SK-N-SH treated with all-trans-retinoic acid at 6 μM for 48 hours (cell line): ENCODE data around the gene CEMP1.

Source experiments
- ATAC-seq: fragments of 200-7000 bp; cut with Tn5 transposase; 3 replicates; pipeline ENCODE4 v1.9.1; 2020; ENCODE audit warnings: mild to moderate bottlenecking, moderate library complexity
- ARNTL ChIP-seq: fragments of 450-650 bp; formaldehyde crosslinking; IDR thresholded peaks from 2 replicates; pipeline ENCODE4 v1.5.0; 2020; ENCODE audit warnings: low read depth, mild to moderate bottlenecking, moderate library complexity, borderline replicate concordance
- BACH2 ChIP-seq: fragments of 250-450 bp; sonication (Bioruptor Pico); IDR thresholded peaks from 2 replicates; pipeline ENCODE4 v1.9.0; 2021; ENCODE audit warnings: mild to moderate bottlenecking, borderline replicate concordance
- CSDC2 ChIP-seq: fragments of 250-450 bp; sonication (Bioruptor Pico); IDR thresholded peaks from 2 replicates; pipeline ENCODE4 v1.5.0; 2020; ENCODE audit warnings: mild to moderate bottlenecking, moderate library complexity
- ESRRG ChIP-seq: fragments of 250-450 bp; sonication (Bioruptor Pico); IDR thresholded peaks from 2 replicates; pipeline ENCODE4 v1.6.1; 2021; ENCODE audit warnings: mild to moderate bottlenecking
- ISL1 ChIP-seq: fragments of 250-450 bp; sonication (Bioruptor Pico); IDR thresholded peaks from 2 replicates; pipeline ENCODE4 v2.1.2; 2022; ENCODE audit warnings: mild to moderate bottlenecking, moderate library complexity
- PATZ1 ChIP-seq: fragments of 250-450 bp; sonication (Bioruptor Pico); IDR thresholded peaks from 2 replicates; pipeline ENCODE4 v1.8.0; 2020; ENCODE audit warnings: mild to moderate bottlenecking, moderate library complexity, borderline replicate concordance
- PPARA ChIP-seq: fragments of 250-450 bp; sonication (Bioruptor Pico); IDR thresholded peaks from 2 replicates; pipeline ENCODE4 v1.5.0; 2020; ENCODE audit warnings: mild to moderate bottlenecking, borderline replicate concordance
- SNAI2 ChIP-seq: fragments of 250-450 bp; sonication (Bioruptor Pico); IDR thresholded peaks from 2 replicates; pipeline ENCODE4 v1.5.0; 2020; ENCODE audit warnings: mild to moderate bottlenecking, moderate library complexity
- TCF4 ChIP-seq: fragments of 250-450 bp; sonication (Bioruptor Pico); IDR thresholded peaks from 2 replicates; pipeline ENCODE4 v1.8.0; 2021; ENCODE audit warnings: mild to moderate bottlenecking, moderate library complexity, borderline replicate concordance
- TOX ChIP-seq: fragments of 250-450 bp; sonication (Bioruptor Pico); IDR thresholded peaks from 2 replicates; pipeline ENCODE4 v1.8.0; 2021; ENCODE audit warnings: mild to moderate bottlenecking, moderate library complexity, borderline replicate concordance
- TSHZ2 ChIP-seq: fragments of 250-450 bp; sonication (Bioruptor Pico); IDR thresholded peaks from 2 replicates; pipeline ENCODE4 v1.5.0; 2020; ENCODE audit warnings: mild to moderate bottlenecking, moderate library complexity
- ZC3H10 ChIP-seq: fragments of 250-450 bp; sonication (Bioruptor Pico); IDR thresholded peaks from 2 replicates; pipeline ENCODE4 v1.5.1; 2021; ENCODE audit warnings: mild to moderate bottlenecking, moderate library complexity
- ZFP3 ChIP-seq: fragments of 250-450 bp; sonication (Bioruptor Pico); IDR thresholded peaks from 2 replicates; pipeline ENCODE4 v1.5.0; 2020; ENCODE audit warnings: mild to moderate bottlenecking, moderate library complexity
- ZFP30 ChIP-seq: fragments of 450-650 bp; formaldehyde crosslinking; IDR thresholded peaks from 2 replicates; pipeline ENCODE4 v1.5.0; 2022; ENCODE audit warnings: mild to moderate bottlenecking, moderate library complexity
- ZNF565 ChIP-seq: fragments of 450-650 bp; formaldehyde crosslinking; conservative IDR thresholded peaks from 2 replicates; pipeline ENCODE4 v1.5.0; 2020; ENCODE audit warnings: low read depth, mild to moderate bottlenecking, moderate library complexity
- ZNF70 ChIP-seq: fragments of 450-650 bp; formaldehyde crosslinking; IDR thresholded peaks from 2 replicates; pipeline ENCODE4 v1.5.0; 2020; ENCODE audit warnings: mild to moderate bottlenecking, moderate library complexity
- TF ChIP-seq, protein P1 (sequence below): fragments of 250-450 bp; sonication (Bioruptor Pico); IDR thresholded peaks from 2 replicates; pipeline ENCODE4 v1.5.1; 2020; ENCODE audit warnings: low read depth, mild to moderate bottlenecking, moderate library complexity
- TF ChIP-seq, protein P2 (sequence below): fragments of 250-450 bp; sonication (Bioruptor Pico); IDR thresholded peaks from 2 replicates; pipeline ENCODE4 v1.8.0; 2021; ENCODE audit warnings: low read depth, mild to moderate bottlenecking, moderate library complexity, borderline replicate concordance

CEMP1 gene

DNA sequence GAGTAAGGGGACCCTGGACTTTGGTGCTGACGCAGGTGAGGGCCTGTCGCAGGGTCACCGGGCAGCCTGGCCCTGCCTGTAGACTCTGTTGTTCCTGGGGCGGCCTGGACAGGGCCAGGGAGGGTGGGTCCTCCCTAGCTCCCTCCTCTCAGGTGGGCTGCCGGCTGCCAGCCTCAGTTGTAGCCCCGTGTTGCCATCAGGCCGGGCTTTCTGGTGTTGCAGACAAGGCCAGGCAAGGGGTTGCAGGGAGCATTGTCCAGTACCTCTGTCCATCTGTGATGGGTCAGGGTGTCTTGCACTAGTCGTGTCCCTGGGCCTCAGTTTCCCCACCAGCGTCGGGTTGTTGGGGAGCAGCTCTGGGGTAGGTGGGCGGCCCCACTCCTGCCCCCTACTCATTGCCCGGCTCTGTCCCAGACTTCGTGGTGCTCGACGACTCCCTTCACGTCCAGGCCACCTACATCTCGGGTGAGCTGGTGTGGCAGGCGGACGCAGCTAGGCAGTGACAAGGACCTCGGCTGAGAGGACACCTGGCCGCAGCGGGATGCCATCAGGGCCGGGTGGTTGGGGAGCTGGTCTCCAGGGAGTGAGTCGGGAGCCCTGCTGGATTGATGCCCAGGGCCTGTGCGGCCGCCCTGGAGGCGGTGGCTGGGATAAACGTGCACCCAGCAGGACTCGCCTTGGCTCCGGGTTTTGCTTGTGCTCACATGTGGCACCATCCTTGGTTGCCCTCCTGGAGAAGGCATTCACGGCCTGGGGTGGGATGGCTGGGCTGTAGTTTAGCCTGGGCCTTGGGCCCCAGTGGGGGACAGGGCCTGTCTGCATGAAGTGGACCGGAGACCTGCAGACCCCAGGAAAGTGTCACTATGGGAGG, 1.9 kb downstream of the CEMP1 start:
- no peak for ATAC-seq
- TF ChIP-seq PATZ1 (CRISPR knock-in tag): no peak
- no peak for TF ChIP-seq TSHZ2 (CRISPR knock-in tag)
- no peak for TF ChIP-seq PPARA (CRISPR knock-in tag)
- TF ChIP-seq ZC3H10 (CRISPR knock-in tag): no peak
- no peak for TF ChIP-seq TCF4
- no peak for TF ChIP-seq ZNF565 (CRISPR knock-in tag)
- no peak for TF ChIP-seq ISL1
- no peak for TF ChIP-seq ZFP30 (CRISPR knock-in tag)
- TF ChIP-seq CSDC2 (CRISPR knock-in tag): no peak
- TF ChIP-seq, protein P1, sequence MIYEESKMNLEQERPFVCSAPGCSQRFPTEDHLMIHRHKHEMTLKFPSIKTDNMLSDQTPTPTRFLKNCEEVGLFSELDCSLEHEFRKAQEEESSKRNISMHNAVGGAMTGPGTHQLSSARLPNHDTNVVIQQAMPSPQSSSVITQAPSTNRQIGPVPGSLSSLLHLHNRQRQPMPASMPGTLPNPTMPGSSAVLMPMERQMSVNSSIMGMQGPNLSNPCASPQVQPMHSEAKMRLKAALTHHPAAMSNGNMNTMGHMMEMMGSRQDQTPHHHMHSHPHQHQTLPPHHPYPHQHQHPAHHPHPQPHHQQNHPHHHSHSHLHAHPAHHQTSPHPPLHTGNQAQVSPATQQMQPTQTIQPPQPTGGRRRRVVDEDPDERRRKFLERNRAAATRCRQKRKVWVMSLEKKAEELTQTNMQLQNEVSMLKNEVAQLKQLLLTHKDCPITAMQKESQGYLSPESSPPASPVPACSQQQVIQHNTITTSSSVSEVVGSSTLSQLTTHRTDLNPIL (CRISPR knock-in tag): no peak
- TF ChIP-seq ESRRG: no peak

GRCh38 chr16:2528161-2529060, 2.8 kb downstream of the CEMP1 start:
- no peak for ATAC-seq
- TF ChIP-seq, protein P2, sequence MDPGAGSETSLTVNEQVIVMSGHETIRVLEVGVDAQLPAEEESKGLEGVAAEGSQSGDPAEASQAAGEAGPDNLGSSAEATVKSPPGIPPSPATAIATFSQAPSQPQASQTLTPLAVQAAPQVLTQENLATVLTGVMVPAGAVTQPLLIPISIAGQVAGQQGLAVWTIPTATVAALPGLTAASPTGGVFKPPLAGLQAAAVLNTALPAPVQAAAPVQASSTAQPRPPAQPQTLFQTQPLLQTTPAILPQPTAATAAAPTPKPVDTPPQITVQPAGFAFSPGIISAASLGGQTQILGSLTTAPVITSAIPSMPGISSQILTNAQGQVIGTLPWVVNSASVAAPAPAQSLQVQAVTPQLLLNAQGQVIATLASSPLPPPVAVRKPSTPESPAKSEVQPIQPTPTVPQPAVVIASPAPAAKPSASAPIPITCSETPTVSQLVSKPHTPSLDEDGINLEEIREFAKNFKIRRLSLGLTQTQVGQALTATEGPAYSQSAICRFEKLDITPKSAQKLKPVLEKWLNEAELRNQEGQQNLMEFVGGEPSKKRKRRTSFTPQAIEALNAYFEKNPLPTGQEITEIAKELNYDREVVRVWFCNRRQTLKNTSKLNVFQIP (CRISPR knock-in tag): no peak

DNA sequence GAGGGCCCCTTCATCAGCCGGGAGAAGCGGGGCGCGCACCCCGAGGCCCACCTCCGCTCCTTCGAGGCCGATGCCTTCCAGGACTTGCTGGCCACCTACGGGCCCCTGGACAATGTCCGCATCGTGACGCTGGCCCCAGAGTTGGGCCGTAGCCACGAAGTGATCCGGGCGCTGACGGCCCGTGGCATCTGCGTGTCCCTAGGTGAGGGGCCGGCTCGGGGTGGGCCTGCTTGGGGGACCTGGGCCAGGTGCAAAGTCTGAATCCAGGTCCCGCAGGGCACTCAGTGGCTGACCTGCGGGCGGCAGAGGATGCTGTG, 3.5 kb downstream of the CEMP1 start:
- TF ChIP-seq ESRRG (no peak), BACH2 (no peak), TOX (CRISPR knock-in tag) (no peak), PPARA (CRISPR knock-in tag) (no peak), PATZ1 (CRISPR knock-in tag) (no peak), SNAI2 (CRISPR knock-in tag) (no peak), ARNTL (CRISPR knock-in tag) (no peak), ZFP3 (CRISPR knock-in tag) (no peak), ZNF70 (CRISPR knock-in tag) (no peak)
- TF ChIP-seq, all 23 proteins: peak for 0
- ATAC-seq: no peak
